Measurements from ENCODE around the gene ZNF558. TPM values are rescaled to one million over a fixed set of nuclear protein-coding genes. Genes with fewer than 3 reads are reported as not detected.

The ZNF558 gene
- total RNA-seq, result 8.8 and 20.0 TPM in 2 replicates

DNA sequence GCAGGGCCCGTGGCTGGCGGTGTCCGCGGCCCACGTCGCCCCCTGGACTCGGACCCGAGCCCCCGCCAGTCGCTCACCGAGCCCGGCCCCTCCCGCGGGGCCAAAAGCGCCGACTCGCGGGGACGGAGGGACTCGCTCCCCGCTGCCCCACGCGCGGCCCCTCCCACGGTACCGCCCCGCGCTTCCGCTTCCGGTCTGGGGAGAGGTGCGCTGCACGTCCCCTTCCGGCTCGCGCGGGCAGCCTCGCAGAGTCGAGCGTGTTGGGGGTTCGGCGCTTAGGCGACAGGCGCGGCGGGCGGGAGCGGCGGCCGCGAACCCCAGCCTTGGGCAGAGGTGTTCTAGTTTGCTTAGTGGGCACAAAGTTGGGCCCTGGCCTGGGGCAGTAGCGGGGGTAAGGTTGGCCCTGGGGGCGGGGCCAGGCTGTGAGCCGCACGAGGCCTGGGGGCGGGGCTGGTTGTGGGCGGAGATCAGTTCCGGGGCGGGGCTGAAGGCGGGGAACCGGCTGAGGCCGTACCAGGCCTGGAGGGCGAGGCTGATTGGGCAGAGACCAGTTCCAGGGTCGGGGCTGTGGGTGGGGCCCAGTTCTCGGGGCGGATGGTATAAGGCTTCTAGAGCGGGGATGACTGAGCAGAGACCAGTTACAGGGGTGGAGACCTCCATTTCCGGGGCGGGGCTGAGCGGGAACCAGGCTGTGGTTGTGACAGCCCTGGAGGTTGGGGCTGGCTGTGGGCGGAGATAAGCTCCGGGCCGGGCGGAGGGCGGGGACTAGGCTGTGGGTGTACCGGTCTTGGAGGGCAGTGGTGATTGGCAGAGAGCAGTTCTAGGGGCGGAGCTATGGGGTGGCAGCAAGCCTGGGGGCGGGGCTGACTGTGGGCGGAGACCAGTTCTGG lies at the start of gene ZNF558, which contains the start of gene MBD3L1:
Gene ZNF558 (minus strand): TSS at position 173 of the 890 bp plus-strand sequence. CDS start 9,645 bp downstream, outside the sequence.
Gene MBD3L1 (plus strand): TSS at position 246 of the 890 bp plus-strand sequence. CDS start 10,302 bp downstream, outside the sequence.

Other genes with a start within 250 kb of the ZNF558 start
- gene ADAMTS10, start 221.6 kb downstream of the ZNF558 start, total RNA-seq, result 5.5 and 22.7 TPM in 2 replicates
- gene NFILZ, start 201.7 kb downstream of the ZNF558 start, total RNA-seq, result not detected in 2 replicates
- gene ACTL9, start 133.5 kb downstream of the ZNF558 start, total RNA-seq, result not detected in 2 replicates
- gene OR2Z1, start 110.7 kb downstream of the ZNF558 start, total RNA-seq, result not detected in 2 replicates
- gene MBD3L1, start 73 bp upstream of the ZNF558 start, total RNA-seq, result not detected in 2 replicates
- gene MUC16, start 178.1 kb upstream of the ZNF558 start, total RNA-seq, result under 0.01 TPM in 1 of 2 replicates, not detected in the other

Data from mesangial cell (primary cell).